H1 (cell line): ENCODE data around the gene GALNT2.

Source experiments
- CBX5 ChIP-seq: fragments of 300-800, 300-1000 bp; sonication (generic); IDR thresholded peaks from 2 replicates; pipeline ENCODE4 v1.7.1; 2016; ENCODE audit warnings: antibody characterized with exemption, low read length, low read depth
- CHD2 ChIP-seq: IDR thresholded peaks from 2 replicates; pipeline ENCODE4 v1.6.1; 2012; ENCODE audit warnings: low read length, improper control_type of control experiment
- EZH2 ChIP-seq: fragments of 200-600 bp; sonication (generic); IDR thresholded peaks from 2 replicates; pipeline ENCODE4 v1.7.1; 2012; ENCODE audit warnings: low read depth, mild to moderate bottlenecking, moderate library complexity, low read length, inconsistent platforms; ENCODE audit not compliant: severe bottlenecking
- POLR2A ChIP-seq, 2 experiments: IDR thresholded peaks; 1 replicate in 1 of 2; 2 replicates in 1 of 2; pipeline ENCODE4 v1.6.1; 2011; ENCODE audit warnings: low read depth in 2 of 2, low read length in 2 of 2, mild to moderate bottlenecking in 2 of 2; ENCODE audit errors: control extremely low read depth in 1 of 2
- POLR2AphosphoS5 ChIP-seq: IDR thresholded peaks from 2 replicates; pipeline ENCODE4 v1.6.1; 2011; ENCODE audit warnings: low read depth, low read length
- RAD21 ChIP-seq, 2 experiments: IDR thresholded peaks in 1 of 2; conservative IDR thresholded peaks in 1 of 2; 2 replicates each; pipeline ENCODE4 v1.6.1; 2011; ENCODE audit warnings: low read depth in 2 of 2, low read length in 2 of 2, improper control_type of control experiment in 1 of 2, inconsistent platforms in 1 of 2, mild to moderate bottlenecking in 1 of 2, moderate library complexity in 1 of 2
- TBP ChIP-seq: IDR thresholded peaks from 2 replicates; pipeline ENCODE4 v1.6.1; 2011; ENCODE audit warnings: low read depth, low read length, improper control_type of control experiment
- YY1 ChIP-seq: IDR thresholded peaks from 2 replicates; pipeline ENCODE4 v1.6.1; 2011; ENCODE audit warnings: low read depth, mild to moderate bottlenecking, low read length
- TF ChIP-seq, protein P1 (sequence below), 3 experiments: IDR thresholded peaks; 1 replicate in 2 of 3; 2 replicates in 1 of 3; pipeline versions ENCODE4 v1.5.1 to v1.6.1; 2011; ENCODE audit warnings: low read length in 3 of 3, mild to moderate bottlenecking in 3 of 3, inconsistent platforms in 2 of 3, low read depth in 1 of 3, moderate library complexity in 1 of 3; ENCODE audit not compliant: insufficient read depth in 1 of 3; ENCODE audit errors: control extremely low read depth in 1 of 3

DNA sequence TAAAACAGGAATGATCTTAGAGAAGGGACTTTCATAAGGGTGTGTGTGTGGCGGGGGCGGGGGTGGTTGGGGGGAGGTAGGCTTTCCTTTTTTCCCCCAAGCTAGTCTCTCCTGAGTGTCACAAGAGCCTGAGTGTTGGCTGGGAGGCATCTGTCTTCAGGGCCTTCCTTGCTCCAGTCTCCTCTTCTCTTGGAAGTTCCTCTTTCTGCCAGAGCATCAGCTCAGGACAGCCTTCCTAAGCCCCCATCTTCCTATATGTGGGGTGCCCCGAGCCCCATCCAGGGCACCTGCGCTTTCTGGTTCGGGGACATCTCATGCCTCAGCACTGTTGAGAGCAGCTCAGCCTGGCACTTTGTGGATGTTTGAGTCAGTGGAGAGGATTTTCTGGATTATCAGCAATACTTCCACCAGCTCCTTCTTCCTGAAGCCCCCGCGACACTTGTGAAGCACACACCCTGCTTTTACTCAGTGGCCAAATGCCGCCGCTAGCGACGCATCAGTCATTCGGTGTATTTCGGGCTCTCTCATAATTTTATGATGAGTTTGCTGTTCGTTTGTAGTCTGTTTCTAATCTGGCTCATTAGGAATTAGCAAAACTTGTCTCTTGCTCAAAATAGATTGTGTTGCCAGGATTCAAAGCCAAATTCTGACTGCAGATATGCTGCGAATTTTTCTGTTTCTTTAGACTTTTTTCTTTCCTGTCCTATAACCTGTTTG is 61.7 kb downstream of the GALNT2 start:
- TF ChIP-seq, protein P1, sequence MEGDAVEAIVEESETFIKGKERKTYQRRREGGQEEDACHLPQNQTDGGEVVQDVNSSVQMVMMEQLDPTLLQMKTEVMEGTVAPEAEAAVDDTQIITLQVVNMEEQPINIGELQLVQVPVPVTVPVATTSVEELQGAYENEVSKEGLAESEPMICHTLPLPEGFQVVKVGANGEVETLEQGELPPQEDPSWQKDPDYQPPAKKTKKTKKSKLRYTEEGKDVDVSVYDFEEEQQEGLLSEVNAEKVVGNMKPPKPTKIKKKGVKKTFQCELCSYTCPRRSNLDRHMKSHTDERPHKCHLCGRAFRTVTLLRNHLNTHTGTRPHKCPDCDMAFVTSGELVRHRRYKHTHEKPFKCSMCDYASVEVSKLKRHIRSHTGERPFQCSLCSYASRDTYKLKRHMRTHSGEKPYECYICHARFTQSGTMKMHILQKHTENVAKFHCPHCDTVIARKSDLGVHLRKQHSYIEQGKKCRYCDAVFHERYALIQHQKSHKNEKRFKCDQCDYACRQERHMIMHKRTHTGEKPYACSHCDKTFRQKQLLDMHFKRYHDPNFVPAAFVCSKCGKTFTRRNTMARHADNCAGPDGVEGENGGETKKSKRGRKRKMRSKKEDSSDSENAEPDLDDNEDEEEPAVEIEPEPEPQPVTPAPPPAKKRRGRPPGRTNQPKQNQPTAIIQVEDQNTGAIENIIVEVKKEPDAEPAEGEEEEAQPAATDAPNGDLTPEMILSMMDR (IDR thresholded peaks at IDR 0.05; ENCODE audit: control extremely low read depth in 1 of 3, insufficient read depth in 1 of 3, low read depth in 1 of 3, low read length in 3 of 3): no peak
- TF ChIP-seq CBX5 (no peak), YY1 (no peak), EZH2 (no peak), RAD21 (IDR thresholded peaks at IDR 0.05 in 1 of 2, conservative IDR thresholded peaks at IDR 0.05 in 1 of 2; ENCODE audit: low read depth in 2 of 2, low read length in 2 of 2) (no peak), CHD2 (no peak), POLR2A (IDR thresholded peaks at IDR 0.05; ENCODE audit: control extremely low read depth in 1 of 2, low read depth in 2 of 2, low read length in 2 of 2) (no peak), POLR2AphosphoS5 (no peak), TBP (no peak)
